Esophagus muscularis mucosa (tissue), 4 donors: ENCODE results near the gene TCAP. TPM values are rescaled to one million over a fixed set of nuclear protein-coding genes. Genes with fewer than 3 reads are reported as not detected.
A peak's percentile ranks its signal among the peaks of the same experiment; 100 is the strongest.

Experiments used
- DNase-seq: peaks from one replicate; pipeline ENCODE4 v3.0.0-alpha.2; 2017; ENCODE audit errors: extremely low spot score
- H3K27ac ChIP-seq, 4 donors: fragments of 200-600 bp; sonication (generic); replicated peaks in 1 of 4; 1 replicate in 3 of 4; 2 replicates in 1 of 4; pipeline ENCODE4 v1.5.1; 2016 to 2019; ENCODE audit warnings: mild to moderate bottlenecking in 1 of 4
- H3K27me3 ChIP-seq, 4 donors: fragments of 200-600 bp; sonication (generic); one replicate each; pipeline versions ENCODE4 v1.5.1 to v1.6.0; 2016 to 2019
- H3K36me3 ChIP-seq, 4 donors: fragments of 200-600 bp; sonication (generic); one replicate each; pipeline ENCODE4 v1.5.1; 2016 to 2019
- H3K4me1 ChIP-seq, 4 donors: fragments of 200-600 bp; sonication (generic); one replicate each; pipeline ENCODE4 v1.5.1; 2016 to 2019
- H3K4me3 ChIP-seq, 4 donors: fragments of 200-600 bp; sonication (generic); 1 replicate in 2 of 4; 2 replicates in 2 of 4; pipeline ENCODE4 v1.5.1; 2016 to 2019; ENCODE audit warnings: mild to moderate bottlenecking in 4 of 4, moderate library complexity in 1 of 4
- H3K9me3 ChIP-seq, 4 donors: fragments of 200-600 bp; sonication (generic); 1 replicate in 3 of 4; 2 replicates in 1 of 4; pipeline ENCODE4 v1.5.1; 2016 to 2019
- EP300 ChIP-seq: sonication (generic); formaldehyde crosslinking; IDR thresholded peaks from one replicate; pipeline ENCODE4 v1.6.1; 2017; ENCODE audit warnings: antibody characterized with exemption
- POLR2A ChIP-seq: fragments of 450-650 bp; IDR thresholded peaks from one replicate; pipeline ENCODE4 v1.6.1; 2017; ENCODE audit warnings: antibody characterized with exemption, moderate library complexity, mild to moderate bottlenecking, low read depth
- POLR2AphosphoS5 ChIP-seq, 2 donors: sonication (generic); formaldehyde crosslinking; IDR thresholded peaks; one replicate each; pipeline ENCODE4 v1.6.1; 2017; ENCODE audit warnings: antibody characterized with exemption in 2 of 2
- WGBS: methylation state at CpG from one replicate; pipeline ENCODE4 v1.1.5; 2018; 5-methylcytosine and 5-hydroxymethylcytosine counted together
- intact Hi-C: fragments of 100-400 bp; cut with DNase I; formaldehyde crosslinking; loops from one replicate; pipeline ENCODE4 v1.15.1; 2023
- total RNA-seq, 4 donors: library from RNA; depleted of rRNA; stranded (reverse); fragments of >200 nt; gene quantifications; one replicate each; pipeline versions ENCODE4 v1.1.0 to v1.2.1, GENCODE V29; 2016
- TF ChIP-seq, protein P1 (sequence below), 3 experiments: fragments of 200-600 bp in 2 of 3; fragments of 450-650 bp in 1 of 3; sonication (generic) in 2 of 3; IDR thresholded peaks; one replicate each; pipeline ENCODE4 v1.5.1; 2017 to 2019; ENCODE audit warnings: antibody characterized with exemption in 3 of 3, mild to moderate bottlenecking in 2 of 3, moderate library complexity in 1 of 3

TCAP gene
- total RNA-seq, 4 donors from 2014 or later = 0.99 to 2.1 (median 1.3) TPM

DNA sequence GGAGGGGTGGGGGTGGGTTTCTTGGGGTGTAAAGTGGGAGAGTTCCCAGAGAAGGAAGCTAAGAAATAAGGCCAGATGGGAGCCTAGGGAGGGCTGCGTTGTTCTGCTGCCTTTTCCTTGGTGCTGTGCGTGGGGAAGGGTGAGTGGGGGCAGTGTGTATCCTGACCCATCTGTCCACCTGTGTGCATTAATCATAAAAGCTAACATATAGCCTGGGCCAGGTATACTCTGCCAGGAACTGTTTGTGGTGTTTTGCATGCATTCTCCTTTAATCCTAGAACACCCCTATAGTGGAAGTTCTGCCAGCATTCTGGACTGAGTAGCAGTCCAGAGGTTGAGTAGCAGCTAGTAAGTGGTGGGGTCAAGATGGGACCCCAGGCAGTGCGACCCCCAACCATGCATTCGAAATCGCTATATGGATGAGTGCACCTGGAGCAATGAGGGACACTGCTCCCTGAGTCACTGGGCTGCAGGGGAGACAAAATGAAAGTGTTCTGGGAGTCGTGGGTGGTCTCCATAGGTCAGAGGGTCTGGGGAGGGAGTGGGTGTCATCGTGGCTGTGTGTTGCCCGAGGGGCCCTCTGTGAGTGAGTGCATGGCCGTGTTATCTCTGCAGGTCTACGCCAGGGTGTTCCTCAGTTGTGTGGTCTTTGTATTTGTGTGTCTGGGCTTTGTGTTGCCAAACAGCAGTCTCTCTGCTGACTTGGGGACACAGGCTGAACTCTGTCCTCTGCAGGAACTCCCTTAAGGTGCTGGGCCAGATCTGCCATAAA lies 36.0 kb downstream of the TCAP start:
- intact Hi-C loops = no loop called here
- no peaks in the 10 kb centered on the region for H3K9me3 ChIP-seq
- 33% methylated on average over 7 of the region's 10 CpGs for WGBS

DNA sequence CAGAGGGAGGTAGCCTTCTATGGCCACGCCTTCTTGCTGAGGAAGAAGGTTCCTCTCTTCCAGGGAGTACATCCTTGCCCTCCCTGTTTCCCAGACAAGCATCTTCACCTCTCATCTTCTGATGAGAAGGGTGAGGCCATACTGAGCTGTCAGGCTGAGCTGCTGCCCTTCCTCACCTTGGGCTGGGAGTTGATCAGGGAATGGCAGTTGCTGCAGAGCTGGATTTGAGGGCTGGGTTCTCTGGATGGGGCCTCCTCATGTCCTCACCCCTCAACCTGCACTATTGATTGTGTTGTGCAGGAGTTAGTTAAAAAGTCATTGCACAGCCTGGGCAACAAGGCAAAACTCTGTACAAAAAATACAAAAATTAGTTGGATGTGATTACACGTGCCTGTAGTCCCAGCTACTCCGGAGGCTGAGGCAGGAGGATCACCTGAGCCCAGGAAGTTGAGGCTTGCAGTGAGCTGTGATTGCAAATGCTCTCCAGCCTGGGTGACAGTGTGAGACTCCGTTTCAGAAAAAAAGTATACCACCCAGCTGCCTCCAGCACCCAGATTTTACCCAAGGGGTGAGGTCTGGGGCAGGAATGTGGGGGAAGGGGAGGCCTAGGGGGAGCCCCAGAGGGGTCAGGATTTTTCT lies 36.8 kb downstream of the TCAP start:
- intact Hi-C loops = no loop called here
- WGBS = 63% methylated on average over 4 of the region's 4 CpGs
- H3K27me3 ChIP-seq = no peaks in the 10 kb centered on the region
- TF ChIP-seq, protein P1, sequence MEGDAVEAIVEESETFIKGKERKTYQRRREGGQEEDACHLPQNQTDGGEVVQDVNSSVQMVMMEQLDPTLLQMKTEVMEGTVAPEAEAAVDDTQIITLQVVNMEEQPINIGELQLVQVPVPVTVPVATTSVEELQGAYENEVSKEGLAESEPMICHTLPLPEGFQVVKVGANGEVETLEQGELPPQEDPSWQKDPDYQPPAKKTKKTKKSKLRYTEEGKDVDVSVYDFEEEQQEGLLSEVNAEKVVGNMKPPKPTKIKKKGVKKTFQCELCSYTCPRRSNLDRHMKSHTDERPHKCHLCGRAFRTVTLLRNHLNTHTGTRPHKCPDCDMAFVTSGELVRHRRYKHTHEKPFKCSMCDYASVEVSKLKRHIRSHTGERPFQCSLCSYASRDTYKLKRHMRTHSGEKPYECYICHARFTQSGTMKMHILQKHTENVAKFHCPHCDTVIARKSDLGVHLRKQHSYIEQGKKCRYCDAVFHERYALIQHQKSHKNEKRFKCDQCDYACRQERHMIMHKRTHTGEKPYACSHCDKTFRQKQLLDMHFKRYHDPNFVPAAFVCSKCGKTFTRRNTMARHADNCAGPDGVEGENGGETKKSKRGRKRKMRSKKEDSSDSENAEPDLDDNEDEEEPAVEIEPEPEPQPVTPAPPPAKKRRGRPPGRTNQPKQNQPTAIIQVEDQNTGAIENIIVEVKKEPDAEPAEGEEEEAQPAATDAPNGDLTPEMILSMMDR (IDR thresholded peaks at IDR 0.05) = no peak
- TF ChIP-seq EP300 (no peak), POLR2A (no peak), POLR2AphosphoS5 (IDR thresholded peaks at IDR 0.05) (no peak)
- H3K36me3 ChIP-seq = peaks cover 0 to 7% (median 4%) of the 10 kb centered on the region in 4 donors
- no peaks in the 10 kb centered on the region for H3K9me3 ChIP-seq
- H3K27ac ChIP-seq = no peak overlapping the region
- peak overlapping the region; percentile 9 to 99 (median 96) for H3K4me3 ChIP-seq
- DNase-seq = no peak
- H3K4me1 ChIP-seq = peaks cover 35 to 64% (median 56%) of the 10 kb centered on the region in 4 donors

More for the DNA sequence above, 36.0 kb downstream of the TCAP start:
- H3K4me1 ChIP-seq = peaks cover 35 to 64% (median 56%) of the 10 kb centered on the region in 4 donors
- H3K36me3 ChIP-seq = peaks cover 0 to under 1% (median 0%) of the 10 kb centered on the region in 4 donors
- peak overlapping the region; percentile 85 to 92 (median 87) for H3K27ac ChIP-seq
- peak overlapping the region; percentile 93 to 99 (median 97) for H3K4me3 ChIP-seq
- H3K27me3 ChIP-seq = no peaks in the 10 kb centered on the region
- TF ChIP-seq, protein P1 (IDR thresholded peaks at IDR 0.05) = no peak
- TF ChIP-seq POLR2A (no peak), POLR2AphosphoS5 (IDR thresholded peaks at IDR 0.05) (no peak), EP300 (no peak)
- no peak for DNase-seq

DNA sequence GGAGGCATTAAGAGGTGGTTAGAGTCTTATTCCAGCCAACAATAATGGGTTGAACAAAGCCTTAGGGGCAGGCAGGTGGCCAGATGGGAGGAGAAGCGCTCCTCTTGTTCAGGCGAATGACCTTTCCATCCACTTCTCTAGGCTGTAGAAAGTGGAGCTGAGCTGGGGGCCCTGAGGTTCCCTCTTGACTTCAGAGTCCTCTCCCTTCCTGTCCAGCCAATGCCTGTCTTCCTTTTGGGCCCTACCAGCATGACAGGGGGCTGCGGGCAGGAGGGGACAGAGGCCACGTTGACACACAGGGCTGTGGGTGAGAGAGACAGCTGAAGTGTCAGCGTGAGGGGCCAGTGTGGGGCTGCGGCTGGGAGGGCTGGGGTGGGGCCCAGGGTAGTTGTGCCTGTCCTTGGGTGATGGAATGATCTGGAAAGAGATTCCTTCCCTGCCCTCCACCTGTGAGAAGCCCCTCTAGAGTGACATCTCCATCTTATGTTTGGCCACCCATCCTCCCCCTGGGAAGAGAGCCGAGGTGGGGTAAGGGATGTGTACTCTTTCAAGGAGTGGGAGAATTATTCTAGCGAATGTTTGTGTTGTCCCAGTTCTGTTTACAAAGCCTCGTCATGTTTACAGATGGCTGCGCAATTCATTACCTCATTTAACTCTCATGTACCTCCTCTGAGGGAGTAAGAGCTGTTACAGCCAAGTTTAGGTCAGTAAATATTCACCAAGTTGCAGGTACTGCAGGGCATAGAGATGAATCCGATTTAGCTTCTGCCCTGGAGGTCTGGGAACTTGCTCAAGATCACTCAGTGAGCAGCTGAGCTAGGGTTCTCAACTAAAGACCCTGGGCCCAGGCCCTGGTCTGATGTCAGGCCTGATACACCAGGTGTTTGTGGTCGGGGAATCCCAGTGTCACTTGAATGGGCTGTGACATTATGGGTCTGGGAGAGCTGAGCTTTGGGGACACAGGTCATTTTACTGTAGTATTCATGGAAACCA lies 38.0 kb downstream of the TCAP start:
- Histone ChIP-seq H3K27ac (no peak overlapping the region), H3K4me1 (peaks cover 35 to 64% (median 56%) of the 10 kb centered on the region in 4 donors), H3K27me3 (no peaks in the 10 kb centered on the region), H3K4me3 (no peak overlapping the region), H3K36me3 (peaks cover 11 to 20% (median 17%) of the 10 kb centered on the region in 4 donors), H3K9me3 (no peaks in the 10 kb centered on the region)
- intact Hi-C loops = no loop called here
- TF ChIP-seq EP300 = no peak
- 73% methylated on average over 11 of the region's 12 CpGs for whole genome bisulfite sequencing
- no peak for DNase-seq

DNA sequence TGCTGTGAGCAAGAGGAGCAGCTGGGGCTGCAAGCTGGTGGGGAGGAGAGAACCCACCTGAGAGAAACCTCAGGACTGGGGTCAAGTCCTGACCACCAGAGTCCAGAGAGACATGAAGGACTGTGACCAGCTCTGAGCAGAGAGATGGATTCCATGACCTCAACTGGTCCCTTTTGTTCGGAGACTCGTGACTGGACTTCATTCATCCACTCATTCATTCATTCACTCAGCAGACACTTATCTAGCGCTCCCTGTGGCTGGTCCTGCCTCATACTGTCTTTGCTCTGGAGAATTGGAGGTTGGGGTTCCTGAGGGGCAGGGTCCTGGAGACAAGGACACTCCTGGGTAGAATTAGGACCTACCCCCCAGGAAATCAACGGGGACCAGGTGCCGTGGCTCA lies 38.8 kb downstream of the TCAP start:
- 83% methylated on average over 5 of the region's 5 CpGs for WGBS
- Histone ChIP-seq H3K4me1 (peaks cover 35 to 64% (median 56%) of the 10 kb centered on the region in 4 donors), H3K9me3 (no peaks in the 10 kb centered on the region), H3K4me3 (no peak overlapping the region), H3K27ac (no peak overlapping the region), H3K27me3 (no peaks in the 10 kb centered on the region), H3K36me3 (peaks cover 18 to 27% (median 24%) of the 10 kb centered on the region in 4 donors)
- DNase-seq = no peak
- intact Hi-C loops = no loop called here
- TF ChIP-seq POLR2A (no peak), POLR2AphosphoS5 (IDR thresholded peaks at IDR 0.05) (no peak), EP300 (no peak)
- TF ChIP-seq, protein P1 (IDR thresholded peaks at IDR 0.05) = no peak
